ENCODE data around the gene NR2E1.

The NR2E1 gene

DNA sequence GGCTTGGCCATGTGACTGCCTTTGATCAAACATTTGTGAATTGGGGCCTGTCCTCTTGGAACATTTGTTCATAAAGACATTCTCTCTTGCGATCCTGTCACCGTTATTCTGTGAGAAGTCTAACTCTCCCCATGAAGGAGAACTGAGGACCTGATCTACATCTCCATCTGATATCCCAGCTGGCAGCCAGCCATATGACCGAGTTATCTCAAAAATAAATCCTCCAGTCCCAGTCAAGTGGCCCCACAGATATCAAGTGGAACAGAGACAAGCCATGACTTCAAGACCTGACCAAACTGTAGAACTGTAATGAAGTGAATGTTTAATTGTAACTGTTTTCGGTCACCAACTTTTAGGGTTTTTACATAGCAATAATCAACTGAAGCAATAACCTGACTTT, 69.3 kb downstream of the NR2E1 start:
- DNase-seq, result no peak
- in situ Hi-C loops (cut with HindIII; ENCODE audit: low pct_ligation_motif_present, low sequenced_read_pairs), result no loop called here
- no peak overlapping the region for H3K27ac ChIP-seq
- H3K4me3 ChIP-seq (ENCODE audit: low read depth, low read length), result no peak overlapping the region
- no peaks in the 10 kb centered on the region for H3K36me3 ChIP-seq (replicated peaks)
- H3K27me3 ChIP-seq (replicated peaks), result no peaks in the 10 kb centered on the region
- TF ChIP-seq CTCF (IDR thresholded peaks at IDR 0.05; ENCODE audit: low read depth, low read length, missing control alignments), result no peak

DNA sequence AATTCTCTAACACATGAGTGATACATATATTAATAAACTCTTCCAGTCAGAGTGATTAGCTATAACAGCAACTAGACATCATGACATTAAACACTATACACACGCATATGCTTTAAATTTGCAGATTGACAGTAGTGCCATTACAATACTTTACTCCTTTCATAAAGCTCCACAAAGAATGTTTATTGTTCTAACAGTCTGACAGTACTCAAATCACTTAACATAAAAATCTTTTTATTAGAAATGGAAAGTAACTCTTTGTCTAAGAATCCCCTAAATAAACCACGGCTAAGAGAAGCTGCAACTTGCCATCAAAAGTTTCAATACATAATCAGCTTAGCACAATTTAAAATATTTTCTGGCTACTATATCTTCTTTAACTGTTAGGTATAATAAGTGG, 71.0 kb downstream of the NR2E1 start:
- no peak overlapping the region for H3K4me3 ChIP-seq (ENCODE audit: low read depth, low read length)
- H3K27ac ChIP-seq, result no peak overlapping the region
- no peak for DNase-seq
- TF ChIP-seq CTCF (IDR thresholded peaks at IDR 0.05; ENCODE audit: low read depth, low read length, missing control alignments), result no peak
- no peaks in the 10 kb centered on the region for H3K36me3 ChIP-seq (replicated peaks)
- in situ Hi-C loops (cut with HindIII; ENCODE audit: low pct_ligation_motif_present, low sequenced_read_pairs), result no loop called here
- H3K27me3 ChIP-seq (replicated peaks), result no peaks in the 10 kb centered on the region

- Histone ChIP-seq H3K36me3 (replicated peaks) (no peaks in the 10 kb centered on the region), H3K27ac (no peak overlapping the region), H3K27me3 (replicated peaks) (no peaks in the 10 kb centered on the region), H3K4me3 (ENCODE audit: low read depth, low read length) (no peak overlapping the region)
- TF ChIP-seq CTCF (IDR thresholded peaks at IDR 0.05; ENCODE audit: low read depth, low read length, missing control alignments), result no peak
- in situ Hi-C loops (cut with HindIII; ENCODE audit: low pct_ligation_motif_present, low sequenced_read_pairs), result no loop called here
- no peak for DNase-seq
Measured at GRCh38 chr6:108238322-108238721, 72.5 kb downstream of the NR2E1 start.

All from brain microvascular endothelial cell (primary cell).